Natural killer cell treated with Interleukin-12 subunit alpha and Interleukin-12 subunit beta and Interleukin-15 and Interleukin-18, amount 100 ng/mL, for 72 hours (primary cell): ENCODE data around the gene EPAS1. TPM values are rescaled to one million over a fixed set of nuclear protein-coding genes. Genes with fewer than 3 reads are reported as not detected.

Source experiments
- ATAC-seq, 2 donors: fragments of 150-1000 bp; cut with Tn5 transposase in 1 of 2; sonication (Bioruptor Pico), chemical (Tn5 transposase) in 1 of 2; 2 replicates each; pipeline ENCODE4 v1.10.0; 2021
- DNase-seq: peaks from one replicate; pipeline ENCODE4 v3.0.0; 2022; ENCODE audit warnings: low spot score
- H3K27ac Mint-ChIP-seq, 2 donors: 1 replicate in 1 of 2; 2 replicates in 1 of 2; pipeline ENCODE4 v1.8.0; 2022; ENCODE audit warnings: mixed read lengths in 2 of 2, mild to moderate bottlenecking in 1 of 2, moderate library complexity in 1 of 2
- H3K27me3 Mint-ChIP-seq, 2 donors: 1 replicate in 1 of 2; 2 replicates in 1 of 2; pipeline ENCODE4 v1.8.0; 2022; ENCODE audit warnings: mixed read lengths in 2 of 2
- H3K36me3 Mint-ChIP-seq: one replicate; pipeline ENCODE4 v1.8.0; 2022; ENCODE audit warnings: mixed read lengths
- H3K4me1 Mint-ChIP-seq, 2 donors: 1 replicate in 1 of 2; 2 replicates in 1 of 2; pipeline ENCODE4 v1.8.0; 2022; ENCODE audit warnings: low read depth in 2 of 2, mixed read lengths in 2 of 2, mild to moderate bottlenecking in 1 of 2
- H3K4me3 Mint-ChIP-seq: one replicate; pipeline ENCODE4 v1.8.0; 2022; ENCODE audit warnings: mixed read lengths
- H3K9me3 Mint-ChIP-seq: 2 replicates; pipeline ENCODE4 v1.8.0; 2022; ENCODE audit warnings: mixed read lengths
- total RNA-seq, 2 donors: library from RNA; stranded (reverse); gene quantifications; one replicate each; pipeline ENCODE4 v1.2.3, GENCODE V29; 2022

Gene EPAS1
- total RNA-seq, 2 donors from 2014 or later = 7.5 to 84.7 TPM

GRCh38 chr2:46352621-46353020 is 55.4 kb downstream of the EPAS1 start:
- Mint-ChIP-seq H3K4me3 (no peak overlapping the region), H3K27me3 (no peaks in the 10 kb centered on the region), H3K27ac (peak overlapping the region; percentile 83 to 87), H3K36me3 (no peaks in the 10 kb centered on the region), H3K9me3 (no peaks in the 10 kb centered on the region), H3K4me1 (peaks cover 22 to 29% of the 10 kb centered on the region in 2 donors)
- ATAC-seq (no peak), DNase-seq (no peak)

DNA sequence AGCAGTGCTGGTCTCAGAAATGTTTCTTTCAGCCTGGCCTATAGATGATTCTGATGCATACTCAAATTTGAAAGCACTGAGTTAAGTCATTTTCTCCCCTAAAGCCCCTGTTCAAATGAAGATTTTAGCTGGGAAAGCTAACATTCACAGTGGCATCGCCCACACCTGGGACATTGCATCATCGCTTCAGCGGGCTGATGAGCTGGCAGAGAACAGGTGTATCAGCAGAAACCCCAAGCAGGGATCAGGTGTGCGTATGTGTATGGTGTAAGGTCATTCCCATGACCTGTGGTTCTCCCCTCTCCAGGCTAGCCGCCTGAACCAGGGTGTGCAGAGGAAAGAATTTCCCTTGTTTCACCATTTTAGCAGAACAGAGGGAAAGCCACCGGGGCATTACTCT is 56.3 kb downstream of the EPAS1 start:
- Mint-ChIP-seq H3K4me1 (peaks cover 22 to 25% of the 10 kb centered on the region in 2 donors), H3K27me3 (no peaks in the 10 kb centered on the region), H3K27ac (no peak overlapping the region), H3K9me3 (no peaks in the 10 kb centered on the region), H3K4me3 (no peak overlapping the region), H3K36me3 (no peaks in the 10 kb centered on the region)
- DNase-seq (no peak), ATAC-seq (no peak)

GRCh38 chr2:46355756-46356155 is 58.5 kb downstream of the EPAS1 start:
- no peaks in the 10 kb centered on the region for H3K9me3 Mint-ChIP-seq
- H3K27ac Mint-ChIP-seq = no peak overlapping the region
- no peak overlapping the region for H3K4me3 Mint-ChIP-seq
- H3K36me3 Mint-ChIP-seq = no peaks in the 10 kb centered on the region
- ATAC-seq = no peak
- no peak for DNase-seq
- H3K27me3 Mint-ChIP-seq = peaks cover 0 to 2% of the 10 kb centered on the region in 2 donors
- peaks cover 19 to 20% of the 10 kb centered on the region in 2 donors for H3K4me1 Mint-ChIP-seq

DNA sequence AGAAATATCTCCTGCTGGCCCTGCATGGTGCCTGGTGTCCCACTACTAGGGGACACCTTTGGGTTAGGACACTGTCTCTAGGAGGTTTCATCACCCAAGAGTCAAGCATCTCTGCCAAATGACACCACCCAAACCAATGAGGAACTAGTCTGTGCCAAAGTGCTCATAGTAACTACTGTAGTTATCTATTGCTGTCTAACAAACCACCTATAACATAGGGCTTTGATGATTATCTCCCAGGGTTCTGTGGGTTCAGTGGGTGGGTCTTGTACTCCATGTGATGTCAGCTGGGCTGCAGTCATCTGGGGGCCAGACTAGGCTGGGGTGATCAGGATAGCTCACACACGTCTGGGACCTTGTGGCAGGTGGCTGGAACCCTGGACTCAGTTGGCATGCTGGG is 59.8 kb downstream of the EPAS1 start:
- ATAC-seq (peak; percentile 15 to 51), DNase-seq (no peak)
- H3K36me3 Mint-ChIP-seq = no peaks in the 10 kb centered on the region
- no peaks in the 10 kb centered on the region for H3K9me3 Mint-ChIP-seq
- H3K27ac Mint-ChIP-seq = no peak overlapping the region
- H3K4me1 Mint-ChIP-seq = peaks cover 12 to 13% of the 10 kb centered on the region in 2 donors
- H3K27me3 Mint-ChIP-seq = peaks cover 0 to 2% of the 10 kb centered on the region in 2 donors
- no peak overlapping the region for H3K4me3 Mint-ChIP-seq

GRCh38 chr2:46358713-46359112 is 61.5 kb downstream of the EPAS1 start:
- ATAC-seq = no peak
- Mint-ChIP-seq H3K36me3 (no peaks in the 10 kb centered on the region), H3K27me3 (peaks cover 0 to 2% of the 10 kb centered on the region in 2 donors), H3K4me3 (no peak overlapping the region), H3K9me3 (no peaks in the 10 kb centered on the region), H3K27ac (no peak overlapping the region), H3K4me1 (peaks cover 22 to 24% of the 10 kb centered on the region in 2 donors)
- no peak for DNase-seq

DNA sequence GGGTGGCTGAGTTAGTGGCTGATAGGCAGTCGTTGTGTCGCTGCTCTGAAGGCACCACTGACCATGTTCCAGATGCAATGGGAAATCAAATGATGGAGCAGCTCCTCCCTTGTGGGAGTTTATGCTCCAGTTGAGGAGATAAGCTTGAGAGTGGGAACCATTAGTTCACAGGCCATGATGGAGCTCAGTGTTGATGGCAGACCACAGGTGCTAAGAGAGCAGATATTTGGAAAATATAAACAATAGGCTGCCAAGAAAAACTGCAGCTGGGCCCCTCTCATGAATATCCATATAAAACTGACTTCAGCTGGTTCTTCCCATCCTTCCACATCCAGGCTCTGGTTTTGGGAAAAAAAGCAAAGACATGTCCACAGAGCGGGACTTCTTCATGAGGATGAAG is 63.1 kb downstream of the EPAS1 start:
- Mint-ChIP-seq H3K36me3 (no peaks in the 10 kb centered on the region), H3K4me1 (peaks cover 23 to 36% of the 10 kb centered on the region in 2 donors), H3K27me3 (peaks cover 0 to 5% of the 10 kb centered on the region in 2 donors), H3K9me3 (no peaks in the 10 kb centered on the region), H3K27ac (no peak overlapping the region), H3K4me3 (no peak overlapping the region)
- DNase-seq (no peak), ATAC-seq (no peak)

DNA sequence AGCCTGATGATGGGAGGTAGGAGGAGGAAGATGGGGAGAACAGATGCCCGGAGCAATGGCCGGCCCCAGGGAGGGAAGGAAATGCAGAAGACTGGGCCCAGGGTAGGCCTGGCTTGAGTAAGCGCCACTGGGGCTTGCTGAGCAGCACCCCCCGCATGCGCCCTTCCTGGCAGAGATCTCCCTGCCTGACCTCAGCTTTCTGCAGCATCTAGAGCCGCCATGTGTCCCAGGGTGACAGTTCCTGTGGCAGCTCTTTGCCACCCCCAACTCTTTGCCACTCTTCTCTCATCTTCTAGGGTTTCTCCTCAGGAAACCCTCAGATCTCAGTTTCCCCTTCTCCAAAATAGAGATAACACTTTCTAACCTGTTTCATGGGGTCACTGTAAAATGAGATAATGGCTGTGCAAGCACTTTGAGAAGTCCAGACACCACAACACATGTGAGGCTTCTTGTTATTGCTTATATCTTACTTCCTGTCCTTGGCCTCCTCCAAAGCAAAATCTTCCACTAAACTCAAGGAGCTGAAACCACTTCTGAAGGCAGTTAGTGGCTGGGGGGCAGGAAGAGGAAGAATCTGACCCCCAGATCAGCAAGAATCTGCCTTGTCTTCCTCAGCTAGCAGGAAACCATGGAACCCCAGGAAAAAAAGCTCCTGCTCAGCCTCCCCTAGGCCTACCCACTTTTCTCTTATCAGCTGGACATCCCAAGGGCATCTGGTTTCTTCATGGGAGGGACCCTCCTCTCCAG is 64.9 kb downstream of the EPAS1 start:
- Mint-ChIP-seq H3K4me3 (peak overlapping the region; percentile 16), H3K4me1 (peaks cover 20 to 36% of the 10 kb centered on the region in 2 donors), H3K27ac (peak overlapping the region in 1 of 2 donors; percentile 62), H3K9me3 (no peaks in the 10 kb centered on the region), H3K27me3 (peaks cover 0 to 7% of the 10 kb centered on the region in 2 donors), H3K36me3 (no peaks in the 10 kb centered on the region)
- DNase-seq (no peak), ATAC-seq (no peak)

- ATAC-seq = peak; percentile 55 to 58
- H3K27ac Mint-ChIP-seq = peak overlapping the region in 1 of 2 donors; percentile 62
- H3K27me3 Mint-ChIP-seq = peaks cover 0 to 7% of the 10 kb centered on the region in 2 donors
- H3K36me3 Mint-ChIP-seq = no peaks in the 10 kb centered on the region
- DNase-seq = no peak
- peak overlapping the region; percentile 53 for H3K4me3 Mint-ChIP-seq
- no peaks in the 10 kb centered on the region for H3K9me3 Mint-ChIP-seq
- H3K4me1 Mint-ChIP-seq = peaks cover 20 to 38% of the 10 kb centered on the region in 2 donors
Measured at GRCh38 chr2:46362667-46363012, 65.4 kb downstream of the EPAS1 start.

DNA sequence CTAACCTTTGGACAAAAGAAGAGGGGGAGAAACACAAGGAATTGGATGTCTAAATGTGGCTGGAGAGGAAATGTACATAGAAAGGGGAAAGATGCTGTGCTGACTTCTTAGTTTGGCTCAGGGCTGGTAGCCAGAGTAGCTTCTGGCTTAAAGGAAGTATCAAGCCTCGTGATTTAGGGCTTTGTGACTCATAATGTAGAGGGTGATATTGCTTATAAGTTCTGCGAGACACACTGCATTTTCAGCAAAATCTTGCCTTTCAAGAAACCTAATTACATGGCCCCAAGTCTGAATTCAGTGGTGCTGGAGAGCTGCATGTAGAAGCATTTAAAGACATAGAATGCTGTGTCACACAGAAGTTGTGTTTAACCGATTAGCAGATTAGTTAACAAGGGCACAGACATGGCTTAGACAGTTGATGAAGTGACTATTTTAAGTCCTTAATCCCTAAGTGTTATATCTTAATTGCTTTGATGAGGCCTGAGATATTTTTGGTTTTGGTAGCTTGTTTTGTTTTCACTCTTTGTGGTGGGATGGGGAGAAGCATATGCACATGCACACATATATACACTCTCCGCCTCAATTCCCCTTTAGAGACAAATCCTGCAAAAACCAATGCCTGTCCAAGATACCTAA is 66.4 kb downstream of the EPAS1 start:
- Mint-ChIP-seq H3K27ac (peak overlapping the region; percentile 5 to 62), H3K4me1 (peaks cover 28 to 48% of the 10 kb centered on the region in 2 donors), H3K9me3 (no peaks in the 10 kb centered on the region), H3K27me3 (peaks cover 0 to 10% of the 10 kb centered on the region in 2 donors), H3K36me3 (no peaks in the 10 kb centered on the region), H3K4me3 (peak overlapping the region; percentile 53)
- ATAC-seq = peak in 1 of 2 donors; percentile 76
- no peak for DNase-seq

DNA sequence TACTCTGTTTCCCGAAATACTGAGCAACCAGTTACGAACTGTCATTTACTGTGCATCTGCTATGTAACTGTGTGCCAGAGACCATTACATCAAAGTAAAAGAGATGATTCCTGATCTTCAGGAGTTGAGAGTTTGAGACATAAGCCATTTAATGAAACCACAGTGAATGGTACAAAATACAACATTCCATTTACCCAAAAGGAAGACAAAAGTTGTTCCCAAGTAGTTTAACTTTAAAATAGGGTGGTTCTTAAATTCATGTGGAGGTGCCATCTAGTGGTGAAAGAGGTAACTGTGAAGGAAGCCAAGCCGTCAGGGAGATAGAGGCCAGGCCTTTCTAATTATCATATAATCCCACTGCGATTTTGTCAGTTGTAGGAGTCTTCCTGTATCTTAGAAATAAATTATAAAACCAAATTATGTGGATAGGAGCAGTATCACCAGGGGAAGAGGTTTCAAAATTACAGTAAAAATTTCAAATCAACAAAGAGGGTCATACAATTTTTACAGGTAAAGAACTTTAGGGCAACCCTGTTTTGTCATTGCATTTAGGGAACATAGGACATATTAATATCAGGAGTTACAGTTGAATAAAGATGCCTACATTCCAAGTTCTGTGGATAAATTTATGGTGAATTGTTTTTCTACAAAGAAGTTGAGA is 67.7 kb downstream of the EPAS1 start:
- ATAC-seq (no peak), DNase-seq (no peak)
- H3K27ac Mint-ChIP-seq = no peak overlapping the region
- H3K36me3 Mint-ChIP-seq = peaks cover 3% of the 10 kb centered on the region
- peaks cover 1 to 9% of the 10 kb centered on the region in 2 donors for H3K27me3 Mint-ChIP-seq
- no peak overlapping the region for H3K4me3 Mint-ChIP-seq
- peaks cover 40 to 56% of the 10 kb centered on the region in 2 donors for H3K4me1 Mint-ChIP-seq
- H3K9me3 Mint-ChIP-seq = no peaks in the 10 kb centered on the region

DNA sequence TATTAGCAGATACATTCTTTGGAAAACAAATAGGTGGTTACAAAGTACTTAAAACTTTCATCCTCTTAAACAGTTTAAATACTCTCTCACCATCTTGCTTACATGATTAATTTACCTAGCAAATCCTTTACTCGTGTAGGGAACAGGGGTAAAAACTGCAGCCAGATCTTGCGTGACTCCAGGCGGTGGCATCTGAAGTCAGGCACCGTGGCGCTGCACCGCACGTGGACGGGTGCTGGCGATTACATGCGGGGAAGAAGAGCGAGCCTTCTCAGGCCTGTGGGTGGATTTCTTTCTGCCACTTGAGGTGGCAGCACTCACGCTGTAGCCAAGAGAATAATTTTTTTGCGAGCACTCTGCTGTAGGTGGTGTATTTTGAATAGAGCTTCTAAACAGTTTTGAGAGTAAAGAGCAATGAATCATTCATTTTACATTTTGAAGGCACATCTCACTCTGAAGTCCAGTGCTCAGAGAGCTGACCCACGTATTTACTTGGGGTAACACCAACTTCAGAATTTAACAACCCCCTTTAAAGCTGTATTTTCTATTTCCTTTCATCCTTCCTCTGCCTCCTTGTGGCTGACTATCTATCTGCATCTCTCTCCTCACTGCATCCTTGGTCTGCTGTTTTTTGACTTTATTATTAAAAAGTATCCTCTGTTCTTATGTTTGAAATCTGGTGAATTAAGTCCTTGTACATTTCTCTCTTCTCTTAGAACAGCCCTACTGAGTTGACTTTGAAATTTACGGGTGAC is 68.9 kb downstream of the EPAS1 start:
- peaks cover 44 to 61% of the 10 kb centered on the region in 2 donors for H3K4me1 Mint-ChIP-seq
- H3K27ac Mint-ChIP-seq = peak overlapping the region in 1 of 2 donors; percentile 44
- no peak overlapping the region for H3K4me3 Mint-ChIP-seq
- no peak for ATAC-seq
- no peak for DNase-seq
- peaks cover 8% of the 10 kb centered on the region for H3K36me3 Mint-ChIP-seq
- H3K9me3 Mint-ChIP-seq = no peaks in the 10 kb centered on the region
- peaks cover 4 to 9% of the 10 kb centered on the region in 2 donors for H3K27me3 Mint-ChIP-seq

DNA sequence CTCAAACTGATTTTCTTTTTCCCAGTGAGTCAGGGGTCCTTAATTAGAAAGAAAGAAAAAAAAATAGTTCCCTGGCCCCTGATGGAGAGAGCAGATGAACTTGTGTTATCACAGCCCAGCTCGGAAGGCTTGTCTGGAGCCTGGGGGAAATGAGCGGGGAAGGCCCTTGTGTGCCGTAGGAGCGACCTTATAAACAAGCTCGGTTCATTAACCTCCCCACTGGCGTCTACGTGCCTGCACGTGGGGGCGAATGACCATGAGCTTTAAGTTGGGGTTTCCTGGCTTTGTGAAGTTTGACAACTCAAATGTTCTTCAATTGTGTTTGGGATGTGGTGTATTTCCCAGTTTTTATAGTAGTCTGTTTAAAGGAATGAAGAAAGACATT is 69.5 kb downstream of the EPAS1 start:
- DNase-seq = no peak
- no peak for ATAC-seq
- Mint-ChIP-seq H3K27me3 (peaks cover 4 to 9% of the 10 kb centered on the region in 2 donors), H3K36me3 (peaks cover 8% of the 10 kb centered on the region), H3K4me1 (peaks cover 40 to 57% of the 10 kb centered on the region in 2 donors), H3K27ac (peak overlapping the region in 1 of 2 donors; percentile 44), H3K4me3 (no peak overlapping the region), H3K9me3 (no peaks in the 10 kb centered on the region)

DNA sequence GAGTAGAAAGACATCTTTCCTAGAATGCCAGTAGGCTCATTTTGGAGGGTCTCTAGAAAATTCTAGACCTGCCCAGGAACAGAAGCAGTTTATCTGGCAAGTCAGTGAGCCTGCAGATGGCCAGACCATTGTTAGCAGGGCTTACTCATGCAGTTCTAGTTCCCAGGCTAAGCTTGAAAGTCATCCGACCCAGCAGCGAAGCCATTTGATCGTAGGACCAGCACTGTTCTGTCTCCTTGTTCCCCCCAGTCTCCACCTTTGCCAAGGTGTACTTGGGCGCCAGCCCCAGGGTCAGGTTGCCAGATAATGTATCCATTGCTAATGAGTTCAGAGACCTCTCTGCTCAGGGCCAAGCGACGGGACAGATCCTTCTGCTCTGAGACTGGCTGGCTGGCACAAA is 70.1 kb downstream of the EPAS1 start:
- H3K4me1 Mint-ChIP-seq = peaks cover 36 to 54% of the 10 kb centered on the region in 2 donors
- H3K36me3 Mint-ChIP-seq = peaks cover 8% of the 10 kb centered on the region
- DNase-seq = no peak
- ATAC-seq = no peak
- H3K27me3 Mint-ChIP-seq = peaks cover 4 to 9% of the 10 kb centered on the region in 2 donors
- no peak overlapping the region for H3K4me3 Mint-ChIP-seq
- H3K27ac Mint-ChIP-seq = no peak overlapping the region
- no peaks in the 10 kb centered on the region for H3K9me3 Mint-ChIP-seq
